ENCODE results near the gene TNFRSF13B. TPM values are rescaled to one million over a fixed set of nuclear protein-coding genes. Genes with fewer than 3 reads are reported as not detected.
A peak's percentile ranks its signal among the peaks of the same experiment; 100 is the strongest.
"Not testable (repeated sequence)": the region's sequence is repeated elsewhere in the genome, so short reads cannot be mapped to it uniquely, and the experiment has no call there.

Gene TNFRSF13B
- total RNA-seq, 1 experiment from 2014 or later: 0.21 TPM

DNA sequence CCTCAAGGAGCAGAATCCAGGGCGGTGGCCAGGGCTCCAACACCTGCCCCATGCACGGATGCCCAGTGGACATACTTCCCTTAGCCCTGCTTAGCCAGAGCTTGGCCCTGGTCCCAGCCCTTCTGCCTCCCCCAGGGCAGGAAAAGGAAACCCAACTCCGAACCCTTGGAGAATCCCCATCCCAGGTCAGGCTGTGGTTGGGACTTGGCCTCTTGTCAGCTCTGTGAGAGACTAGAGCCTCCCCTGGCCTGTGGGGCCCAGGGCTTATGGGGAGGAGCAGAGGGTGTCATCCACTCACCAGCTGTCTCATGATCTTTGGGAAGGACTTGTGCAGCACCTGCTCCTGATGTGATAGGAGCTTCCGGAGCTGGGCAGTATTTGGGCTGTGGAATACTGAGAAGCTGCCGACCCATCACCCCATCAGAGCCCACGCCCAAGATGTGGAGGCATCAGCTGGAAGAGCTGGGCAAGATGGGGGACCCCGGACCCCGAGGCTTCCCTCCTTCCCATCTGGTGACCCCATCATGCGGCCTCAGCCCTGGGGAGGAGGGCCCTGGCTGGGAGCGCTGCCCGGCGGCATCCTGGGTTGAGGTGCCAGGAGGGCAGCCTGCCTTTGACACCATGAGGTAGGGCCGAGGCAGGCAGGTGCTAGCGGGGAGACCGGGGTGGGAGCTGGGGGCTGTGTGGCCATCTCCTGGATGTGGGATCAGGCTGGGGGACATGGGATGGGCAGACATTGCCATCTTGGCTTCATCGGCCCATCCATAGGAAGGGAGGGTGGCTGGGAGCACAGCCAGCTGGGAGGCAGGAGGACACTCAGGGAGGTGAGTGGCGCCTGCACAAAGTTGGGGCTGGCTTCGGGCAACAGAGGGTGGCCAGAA, 45.1 kb downstream of the TNFRSF13B start:
- peak; percentile 27 for DNase-seq
- Histone ChIP-seq H3K4me3 (ENCODE audit: insufficient read depth, low read depth, low read length) (no peak overlapping the region), H3K27me3 (ENCODE audit: control insufficient read depth, insufficient read depth, low read length) (no peaks in the 10 kb centered on the region), H3K36me3 (replicated peaks; ENCODE audit: control insufficient read depth, insufficient read depth, low read length) (no peaks in the 10 kb centered on the region)

DNA sequence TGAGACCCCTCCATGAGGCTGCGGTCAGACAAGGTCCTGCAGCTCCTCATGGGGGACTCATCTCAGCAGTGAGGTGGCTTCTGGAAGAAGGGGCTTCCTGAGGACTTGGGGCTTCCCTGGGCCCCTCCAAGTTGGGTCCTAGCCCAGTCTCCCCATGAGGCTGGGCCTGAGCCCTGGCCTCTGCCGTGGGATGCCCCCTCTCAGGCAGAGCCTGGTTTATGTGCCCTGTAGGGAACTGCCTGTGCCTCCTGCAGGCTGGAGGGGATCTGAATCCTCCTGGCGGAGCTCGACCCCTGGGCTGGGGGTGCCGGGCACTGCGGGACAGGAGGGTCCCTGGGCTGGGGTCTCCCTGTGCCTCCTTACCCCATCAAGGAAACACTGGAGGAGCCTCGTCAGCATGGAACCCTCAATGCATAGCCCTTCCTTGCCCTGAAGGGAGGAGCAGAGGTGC, 45.8 kb downstream of the TNFRSF13B start:
- DNase-seq: peak; percentile 35
- H3K4me3 ChIP-seq (ENCODE audit: insufficient read depth, low read depth, low read length): no peak overlapping the region
- no peaks in the 10 kb centered on the region for H3K36me3 ChIP-seq (replicated peaks; ENCODE audit: control insufficient read depth, insufficient read depth, low read length)
- H3K27me3 ChIP-seq (ENCODE audit: control insufficient read depth, insufficient read depth, low read length): no peaks in the 10 kb centered on the region

- Histone ChIP-seq H3K4me3 (ENCODE audit: insufficient read depth, low read depth, low read length) (no peak overlapping the region), H3K27me3 (ENCODE audit: control insufficient read depth, insufficient read depth, low read length) (no peaks in the 10 kb centered on the region)
- peak; percentile 31 for DNase-seq
These were observed 46.4 kb downstream of the TNFRSF13B start for GRCh38 chr17:16925461-16926060.

GRCh38 chr17:16924696-16925440, 47.0 kb downstream of the TNFRSF13B start:
- H3K27me3 ChIP-seq (ENCODE audit: control insufficient read depth, insufficient read depth, low read length): no peaks in the 10 kb centered on the region
- H3K36me3 ChIP-seq (replicated peaks; ENCODE audit: control insufficient read depth, insufficient read depth, low read length): no peaks in the 10 kb centered on the region
- H3K4me3 ChIP-seq (ENCODE audit: insufficient read depth, low read depth, low read length): no peak overlapping the region
- no peak for DNase-seq

More at GRCh38 chr17:16925461-16926060, 46.4 kb downstream of the TNFRSF13B start:
- no peaks in the 10 kb centered on the region for H3K36me3 ChIP-seq (replicated peaks; ENCODE audit: control insufficient read depth, insufficient read depth, low read length)

- H3K27me3 ChIP-seq (ENCODE audit: control insufficient read depth, insufficient read depth, low read length): no peaks in the 10 kb centered on the region
- peak; percentile 24 for DNase-seq
- no peaks in the 10 kb centered on the region for H3K36me3 ChIP-seq (replicated peaks; ENCODE audit: control insufficient read depth, insufficient read depth, low read length)
These were observed 47.8 kb downstream of the TNFRSF13B start for GRCh38 chr17:16923904-16924695.

DNA sequence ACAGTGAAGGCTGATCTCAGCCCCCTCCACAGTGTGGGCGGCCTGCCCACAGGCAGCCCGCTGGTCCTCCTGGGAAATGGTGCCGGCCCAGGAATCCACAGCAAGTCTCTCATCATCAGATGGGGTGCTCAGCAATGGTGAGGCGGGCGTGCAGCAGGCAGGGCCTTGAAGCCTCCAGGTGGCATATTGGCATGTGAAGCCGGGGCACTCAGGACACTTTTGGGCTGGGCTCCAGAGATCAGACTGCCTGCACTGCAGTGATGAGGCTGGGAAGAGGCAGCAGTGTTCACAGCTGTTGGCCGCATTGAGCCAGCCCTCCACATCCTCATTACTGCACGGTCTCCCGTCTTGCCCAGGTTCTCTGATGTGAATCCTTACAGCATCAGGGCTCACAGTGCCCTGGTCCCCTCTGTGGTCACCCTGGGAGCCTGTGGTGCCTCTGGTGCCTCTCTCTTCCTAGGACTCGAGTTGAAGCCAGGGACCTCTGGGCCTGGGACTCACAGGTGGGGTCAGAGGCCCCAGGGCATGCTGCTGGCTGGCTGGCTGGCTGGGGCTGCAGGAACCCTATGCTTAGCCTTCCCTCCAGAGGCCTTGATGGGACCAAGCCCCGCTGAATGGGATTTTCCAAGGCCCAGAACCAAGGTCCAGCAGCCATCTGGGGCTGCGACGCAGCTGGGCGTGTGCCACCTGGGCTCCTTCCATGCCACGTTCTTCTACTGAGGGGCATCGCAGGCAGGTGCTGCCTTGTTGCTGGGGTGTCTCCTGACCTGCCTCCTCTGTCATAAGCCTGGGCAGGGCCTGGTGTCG, 48.6 kb downstream of the TNFRSF13B start:
- DNase-seq: peak; percentile 29
- H3K36me3 ChIP-seq (replicated peaks; ENCODE audit: control insufficient read depth, insufficient read depth, low read length): no peaks in the 10 kb centered on the region
- no peak overlapping the region for H3K4me3 ChIP-seq (ENCODE audit: insufficient read depth, low read depth, low read length)
- H3K27me3 ChIP-seq (ENCODE audit: control insufficient read depth, insufficient read depth, low read length): no peaks in the 10 kb centered on the region

More at GRCh38 chr17:16923904-16924695, 47.8 kb downstream of the TNFRSF13B start:
- H3K4me3 ChIP-seq (ENCODE audit: insufficient read depth, low read depth, low read length): no peak overlapping the region

DNA sequence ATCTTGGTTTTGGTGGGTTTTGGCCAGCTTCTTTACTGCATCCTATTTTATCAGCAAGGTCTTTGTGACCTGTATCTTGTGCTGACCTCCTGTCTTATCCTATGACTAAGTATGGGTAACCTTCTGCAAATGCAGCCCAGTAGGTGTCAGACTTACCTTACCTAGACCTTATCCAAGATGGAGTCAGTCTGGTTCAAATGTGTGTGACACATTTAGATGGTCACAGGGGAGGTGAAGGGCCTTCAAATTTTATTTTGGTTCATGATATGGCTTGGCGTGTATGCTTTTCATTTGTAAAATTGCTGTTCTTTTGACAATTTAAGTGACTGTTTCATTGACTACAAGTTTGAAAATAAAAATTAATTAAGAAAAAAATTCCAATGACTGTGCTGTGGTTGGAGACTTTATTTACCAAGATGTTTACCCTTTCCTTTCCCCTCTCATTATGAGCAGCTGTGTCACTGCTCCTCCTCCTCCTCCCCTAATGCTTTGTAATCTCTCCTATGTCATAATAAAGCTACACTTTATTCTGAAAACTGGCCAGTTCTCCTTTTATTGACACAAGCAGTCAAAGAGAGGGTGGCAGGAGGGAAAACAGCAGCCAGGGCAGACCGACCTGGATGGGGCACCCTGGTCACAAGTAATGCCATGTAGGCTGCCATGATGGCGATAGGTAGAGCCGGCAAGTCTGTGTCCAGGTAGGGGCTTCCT, 49.4 kb downstream of the TNFRSF13B start:
- no peaks in the 10 kb centered on the region for H3K36me3 ChIP-seq (replicated peaks; ENCODE audit: control insufficient read depth, insufficient read depth, low read length)
- no peak overlapping the region for H3K4me3 ChIP-seq (ENCODE audit: insufficient read depth, low read depth, low read length)
- peak; percentile 32 for DNase-seq
- no peaks in the 10 kb centered on the region for H3K27me3 ChIP-seq (ENCODE audit: control insufficient read depth, insufficient read depth, low read length)

- H3K4me3 ChIP-seq (ENCODE audit: insufficient read depth, low read depth, low read length); DNase-seq; H3K27me3 ChIP-seq (ENCODE audit: control insufficient read depth, insufficient read depth, low read length); H3K36me3 ChIP-seq (replicated peaks; ENCODE audit: control insufficient read depth, insufficient read depth, low read length): not testable (repeated sequence)
These were observed 50.5 kb downstream of the TNFRSF13B start for GRCh38 chr17:16921451-16921850.

- DNase-seq: no peak
- no peaks in the 10 kb centered on the region for H3K27me3 ChIP-seq (ENCODE audit: control insufficient read depth, insufficient read depth, low read length)
- H3K4me3 ChIP-seq (ENCODE audit: insufficient read depth, low read depth, low read length): no peak overlapping the region
- H3K36me3 ChIP-seq (replicated peaks; ENCODE audit: control insufficient read depth, insufficient read depth, low read length): no peaks in the 10 kb centered on the region
These were observed 51.3 kb downstream of the TNFRSF13B start for GRCh38 chr17:16920628-16921020.

- Histone ChIP-seq H3K4me3 (ENCODE audit: insufficient read depth, low read depth, low read length) (no peak overlapping the region), H3K36me3 (replicated peaks; ENCODE audit: control insufficient read depth, insufficient read depth, low read length) (no peaks in the 10 kb centered on the region), H3K27me3 (ENCODE audit: control insufficient read depth, insufficient read depth, low read length) (no peaks in the 10 kb centered on the region)
- DNase-seq: peak; percentile 87
These were observed 52.0 kb downstream of the TNFRSF13B start for GRCh38 chr17:16919663-16920627.

- Histone ChIP-seq H3K27me3 (ENCODE audit: control insufficient read depth, insufficient read depth, low read length) (no peaks in the 10 kb centered on the region), H3K4me3 (ENCODE audit: insufficient read depth, low read depth, low read length) (no peak overlapping the region), H3K36me3 (replicated peaks; ENCODE audit: control insufficient read depth, insufficient read depth, low read length) (no peaks in the 10 kb centered on the region)
- no peak for DNase-seq
These were observed 53.5 kb downstream of the TNFRSF13B start for GRCh38 chr17:16918443-16918842.
